NB4 (cell line): ENCODE results near the gene ABCA6.

Experiments used
- POLR2A ChIP-seq: IDR thresholded peaks from 2 replicates; pipeline ENCODE4 v1.6.1; 2011; ENCODE audit warnings: mild to moderate bottlenecking; ENCODE audit not compliant: insufficient read length; ENCODE audit errors: extremely low read depth
- TF ChIP-seq, protein P1 (sequence below): IDR thresholded peaks from one replicate; pipeline ENCODE4 v1.5.1; 2012; ENCODE audit warnings: low read depth, low read length

GRCh38 chr17:69090365-69090764, 51.3 kb downstream of the ABCA6 start:
- TF ChIP-seq, protein P1, sequence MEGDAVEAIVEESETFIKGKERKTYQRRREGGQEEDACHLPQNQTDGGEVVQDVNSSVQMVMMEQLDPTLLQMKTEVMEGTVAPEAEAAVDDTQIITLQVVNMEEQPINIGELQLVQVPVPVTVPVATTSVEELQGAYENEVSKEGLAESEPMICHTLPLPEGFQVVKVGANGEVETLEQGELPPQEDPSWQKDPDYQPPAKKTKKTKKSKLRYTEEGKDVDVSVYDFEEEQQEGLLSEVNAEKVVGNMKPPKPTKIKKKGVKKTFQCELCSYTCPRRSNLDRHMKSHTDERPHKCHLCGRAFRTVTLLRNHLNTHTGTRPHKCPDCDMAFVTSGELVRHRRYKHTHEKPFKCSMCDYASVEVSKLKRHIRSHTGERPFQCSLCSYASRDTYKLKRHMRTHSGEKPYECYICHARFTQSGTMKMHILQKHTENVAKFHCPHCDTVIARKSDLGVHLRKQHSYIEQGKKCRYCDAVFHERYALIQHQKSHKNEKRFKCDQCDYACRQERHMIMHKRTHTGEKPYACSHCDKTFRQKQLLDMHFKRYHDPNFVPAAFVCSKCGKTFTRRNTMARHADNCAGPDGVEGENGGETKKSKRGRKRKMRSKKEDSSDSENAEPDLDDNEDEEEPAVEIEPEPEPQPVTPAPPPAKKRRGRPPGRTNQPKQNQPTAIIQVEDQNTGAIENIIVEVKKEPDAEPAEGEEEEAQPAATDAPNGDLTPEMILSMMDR, result no peak
- TF ChIP-seq POLR2A, result no peak
